Mucosa of gallbladder (tissue), 1 donor: ENCODE results near the gene MADD. TPM values are rescaled to one million over a fixed set of nuclear protein-coding genes. Genes with fewer than 3 reads are reported as not detected.

Experiments
- DNase-seq: peaks from one replicate; pipeline ENCODE4 v3.0.0-alpha.2; 2020; ENCODE audit warnings: low spot score
- total RNA-seq: library from RNA; stranded (reverse); gene quantifications from one replicate; pipeline ENCODE4 v1.2.1, GENCODE V29; 2021
- donor health status: DM: no; HTN: no; CAD: no.

Gene MADD
- total RNA-seq, 1 donor from 2014 or later, result 57.1 TPM

- no peak for DNase-seq
These were observed 68.7 kb downstream of the MADD start for GRCh38 chr11:47338396-47339241.

GRCh38 chr11:47340010-47340409, 70.1 kb downstream of the MADD start:
- no peak for DNase-seq

- no peak for DNase-seq
These were observed 71.2 kb downstream of the MADD start for GRCh38 chr11:47340980-47341775.

GRCh38 chr11:47342036-47342803, 72.3 kb downstream of the MADD start:
- DNase-seq, result no peak

GRCh38 chr11:47342854-47343253, 72.9 kb downstream of the MADD start:
- DNase-seq, result no peak

GRCh38 chr11:47345890-47346563, 76.1 kb downstream of the MADD start:
- no peak for DNase-seq

GRCh38 chr11:47347137-47347536, 77.2 kb downstream of the MADD start:
- DNase-seq, result no peak

GRCh38 chr11:47348131-47348802, 78.3 kb downstream of the MADD start:
- DNase-seq, result no peak

- no peak for DNase-seq
These were observed 78.9 kb downstream of the MADD start for GRCh38 chr11:47348859-47349258.

- no peak for DNase-seq
These were observed 79.7 kb downstream of the MADD start for GRCh38 chr11:47349521-47350095.

- no peak for DNase-seq
These were observed 80.4 kb downstream of the MADD start for GRCh38 chr11:47350315-47350714.

GRCh38 chr11:47351156-47352126, 81.5 kb downstream of the MADD start:
- DNase-seq, result no peak

GRCh38 chr11:47352556-47352955, 82.6 kb downstream of the MADD start, which contains the start of gene MYBPC3:
Gene MYBPC3 (minus strand): TSS chr11:47352702. CDS start chr11:47352647, 55 bp downstream.
- DNase-seq, result no peak

GRCh38 chr11:47353978-47354774, 84.2 kb downstream of the MADD start:
- no peak for DNase-seq

- no peak for DNase-seq
These were observed 85.0 kb downstream of the MADD start for GRCh38 chr11:47354913-47355282.

GRCh38 chr11:47355283-47356128, 85.6 kb downstream of the MADD start:
- peak; percentile 94 for DNase-seq
